GM19397 (cell line): ENCODE data around the gene SNRPD1.
"Not testable (repeated sequence)": the region's sequence is repeated elsewhere in the genome, so short reads cannot be mapped to it uniquely, and the experiment has no call there.

Experiments used
- ATAC-seq: cut with Tn5 transposase; IDR thresholded peaks from one replicate; pipeline ENCODE4 v1.9.1; 2021; ENCODE audit warnings: mild to moderate bottlenecking, moderate library complexity; ENCODE audit not compliant: unreplicated experiment

The SNRPD1 gene

DNA sequence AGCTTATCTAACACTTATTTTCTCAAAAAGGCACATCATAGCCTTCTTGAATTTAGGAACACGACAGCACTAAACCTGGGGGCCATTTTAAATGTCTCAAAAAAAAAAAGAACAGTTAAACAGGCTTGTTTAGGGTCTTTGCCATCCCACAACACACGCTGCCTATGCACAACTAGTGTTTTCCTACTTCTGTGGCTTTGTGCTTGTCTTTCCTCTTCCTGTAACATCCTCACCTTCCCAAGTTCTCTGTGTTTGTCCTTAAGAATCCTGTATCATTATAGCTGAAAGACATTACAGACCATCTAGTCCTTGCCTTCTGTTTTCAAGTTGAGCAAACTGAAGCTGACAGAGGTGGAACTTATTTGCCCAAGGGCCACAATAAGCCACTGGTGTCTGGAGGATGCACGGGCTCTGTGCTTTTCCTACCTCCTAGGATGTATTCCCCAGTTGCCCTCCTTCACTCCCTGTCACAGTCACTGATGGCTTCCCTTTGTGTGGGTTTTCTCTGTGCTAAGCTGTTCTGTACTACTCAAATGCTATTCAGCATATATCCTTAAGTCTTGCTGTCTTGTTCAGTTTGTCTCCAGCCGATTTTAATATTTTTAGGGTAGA lies 22.6 kb downstream of the SNRPD1 start:
- ATAC-seq = no peak

DNA sequence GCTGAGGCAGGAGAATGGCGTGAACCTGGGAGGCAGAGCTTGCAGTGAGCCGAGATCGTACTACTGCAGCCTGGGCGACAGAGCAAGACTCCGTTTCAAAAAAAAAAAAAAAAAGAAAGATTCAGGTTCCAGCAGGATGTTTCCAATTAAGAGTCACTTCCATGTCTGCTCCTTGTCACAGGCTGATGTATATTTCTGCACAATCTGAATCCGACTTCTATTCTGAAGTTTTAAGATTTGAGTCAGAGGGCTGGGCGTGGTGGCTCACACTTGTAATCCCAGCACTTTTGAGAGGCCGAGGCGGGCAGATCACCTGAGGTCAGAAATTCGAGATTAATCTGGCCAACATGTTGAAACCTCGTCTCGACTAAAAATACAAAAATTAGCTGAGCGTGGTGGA lies 24.7 kb downstream of the SNRPD1 start:
- no peak for ATAC-seq

DNA sequence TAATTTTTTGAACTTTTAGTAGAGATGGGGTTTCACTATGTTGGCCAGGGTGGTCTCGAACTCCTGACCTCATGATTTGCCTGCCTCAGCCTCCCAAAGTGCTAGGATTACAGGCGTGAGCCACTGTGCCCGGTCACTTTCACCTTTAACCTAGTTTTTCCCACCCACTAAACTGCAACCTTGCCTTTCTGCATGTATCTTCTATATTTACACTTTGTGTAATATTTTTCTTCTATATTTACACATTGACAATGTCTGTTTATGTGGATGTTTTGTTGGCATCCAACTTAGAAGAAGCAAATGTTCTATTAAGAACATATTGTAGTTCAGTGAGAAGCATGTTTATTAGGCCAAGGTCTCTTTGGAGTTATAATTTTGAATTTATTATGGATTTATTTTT lies 26.7 kb downstream of the SNRPD1 start:
- no peak for ATAC-seq

DNA sequence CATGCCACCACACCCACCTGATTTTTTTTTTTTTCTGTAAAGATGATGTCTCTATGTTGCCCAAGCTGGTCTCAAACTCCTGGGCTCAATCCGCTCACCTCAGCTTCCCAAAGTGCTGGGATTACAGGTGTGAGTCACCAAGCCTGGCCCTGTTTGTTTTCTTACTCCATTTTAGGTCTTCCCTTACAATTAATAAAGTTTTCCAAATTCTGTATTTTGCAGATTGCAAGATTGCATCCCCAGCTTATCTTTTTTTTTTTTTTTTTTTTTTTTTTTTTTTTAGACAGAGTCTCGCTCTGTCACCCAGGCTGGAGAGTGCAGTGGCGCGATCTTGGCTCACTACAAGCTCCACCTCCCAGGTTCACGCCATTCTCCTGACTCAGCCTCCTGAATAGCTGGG lies 28.3 kb downstream of the SNRPD1 start:
- ATAC-seq = not testable (repeated sequence)

DNA sequence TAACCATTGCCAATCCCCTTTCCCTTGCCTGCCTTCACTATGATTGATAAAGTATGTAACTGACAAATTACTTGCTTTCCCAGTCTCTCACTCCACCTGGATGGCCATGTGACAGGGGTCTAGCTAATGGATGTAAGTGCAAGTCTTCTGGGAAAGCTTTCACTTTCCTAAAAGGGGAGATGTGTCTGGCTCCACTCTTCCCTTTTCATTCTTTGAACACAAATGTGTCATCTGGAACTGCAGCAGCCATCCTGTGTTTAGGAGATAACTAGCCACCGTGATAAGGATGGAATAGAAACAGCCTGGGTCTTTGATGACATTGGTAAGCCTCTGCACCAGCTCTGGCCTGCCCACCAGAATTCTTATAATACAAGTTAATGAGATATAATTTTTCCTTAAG lies 38.2 kb downstream of the SNRPD1 start:
- ATAC-seq = no peak

DNA sequence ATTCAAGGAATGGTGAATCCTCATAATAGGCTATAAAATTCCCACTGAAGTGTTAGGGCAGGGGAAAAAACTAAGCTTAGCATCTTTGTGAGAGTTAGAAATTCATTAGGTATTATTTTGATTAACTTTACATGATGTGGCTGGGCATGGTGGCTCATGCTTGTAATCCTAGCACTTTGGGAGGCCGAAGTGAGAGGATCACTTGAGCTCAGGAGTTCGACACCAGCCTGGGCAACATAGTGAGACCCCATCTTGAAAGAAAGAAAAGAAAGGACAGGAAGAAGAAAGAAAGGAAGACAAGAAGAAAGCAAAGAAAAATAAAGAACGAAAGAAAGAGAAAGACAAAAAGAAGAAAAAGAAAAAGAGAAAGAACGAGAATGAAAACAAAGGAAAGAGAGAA lies 40.0 kb downstream of the SNRPD1 start:
- ATAC-seq = no peak

DNA sequence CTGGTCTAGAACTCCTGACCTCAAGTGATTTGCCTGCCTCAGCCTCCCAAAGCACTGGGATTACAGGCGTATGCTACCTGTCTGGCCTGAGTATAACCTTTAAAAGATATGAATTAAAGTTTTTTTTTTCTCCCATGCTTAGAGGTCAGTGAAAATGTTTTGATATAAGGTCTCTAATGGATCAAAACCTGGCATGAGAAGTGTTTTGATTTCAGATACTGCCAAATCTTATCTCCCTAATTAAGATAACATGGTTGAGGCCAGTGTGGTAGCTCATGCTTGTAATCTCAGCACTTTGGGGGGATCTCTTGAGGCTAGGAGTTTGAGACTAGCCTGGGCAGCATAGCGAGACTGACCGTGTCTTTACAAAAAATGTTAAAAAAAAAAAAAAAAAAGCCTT lies 41.2 kb downstream of the SNRPD1 start:
- ATAC-seq = no peak

DNA sequence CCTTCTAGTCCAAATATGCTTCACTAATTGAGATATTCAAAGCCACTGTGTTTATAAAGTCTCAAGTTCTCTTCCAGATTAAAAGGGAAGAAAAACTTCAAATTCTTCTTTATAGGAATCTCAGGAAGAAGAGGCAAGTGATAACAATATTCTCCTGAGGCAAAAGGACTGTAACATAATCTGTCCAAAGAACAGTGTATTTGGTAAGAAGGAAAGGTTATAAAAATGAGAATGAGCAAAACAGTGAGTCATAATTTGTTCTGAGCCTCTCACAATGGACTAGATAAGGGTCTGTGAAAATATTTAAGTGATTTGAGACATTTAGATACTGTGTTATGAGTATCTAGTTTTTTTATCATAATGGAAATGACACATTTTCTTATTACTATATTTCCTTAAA lies 44.3 kb downstream of the SNRPD1 start:
- ATAC-seq = no peak

DNA sequence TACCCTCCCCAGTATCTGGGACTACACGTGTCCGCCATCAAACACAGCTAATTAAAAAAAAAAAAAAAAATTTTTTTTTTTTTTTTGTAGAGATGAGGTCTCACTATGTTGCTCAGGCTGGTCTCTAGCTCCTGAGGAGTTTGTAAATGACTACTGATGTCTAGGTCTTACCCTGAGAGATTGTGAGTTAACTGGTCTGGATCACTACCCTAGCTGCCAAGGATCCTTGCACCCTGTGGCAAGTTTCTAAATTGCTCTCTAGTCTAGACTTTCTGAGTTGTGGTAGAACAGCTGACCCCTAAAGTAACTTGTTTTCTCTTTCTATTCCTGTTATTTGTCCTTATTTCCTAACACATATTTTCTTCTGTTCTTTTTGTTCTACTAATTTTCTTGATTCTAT lies 48.0 kb downstream of the SNRPD1 start:
- no peak for ATAC-seq

DNA sequence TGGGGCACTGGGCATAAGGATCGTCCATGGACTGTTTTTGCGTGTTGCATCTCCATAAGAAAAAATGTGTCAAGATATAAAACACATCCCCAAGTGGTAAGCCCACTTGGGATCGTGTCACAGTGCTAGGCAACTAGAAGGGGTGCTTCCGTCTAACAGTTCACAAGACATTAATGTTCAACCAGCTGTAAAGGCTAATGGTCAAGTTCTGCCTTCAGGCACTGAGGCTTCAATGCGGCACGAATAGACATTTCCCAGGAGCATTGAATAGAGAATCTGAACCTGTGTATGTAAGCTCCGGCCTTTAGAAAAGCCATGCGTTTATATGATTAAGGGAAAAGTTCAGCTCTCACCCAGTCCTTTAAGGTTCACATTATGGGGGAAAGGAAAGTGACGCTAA lies 50.5 kb downstream of the SNRPD1 start:
- ATAC-seq = no peak

DNA sequence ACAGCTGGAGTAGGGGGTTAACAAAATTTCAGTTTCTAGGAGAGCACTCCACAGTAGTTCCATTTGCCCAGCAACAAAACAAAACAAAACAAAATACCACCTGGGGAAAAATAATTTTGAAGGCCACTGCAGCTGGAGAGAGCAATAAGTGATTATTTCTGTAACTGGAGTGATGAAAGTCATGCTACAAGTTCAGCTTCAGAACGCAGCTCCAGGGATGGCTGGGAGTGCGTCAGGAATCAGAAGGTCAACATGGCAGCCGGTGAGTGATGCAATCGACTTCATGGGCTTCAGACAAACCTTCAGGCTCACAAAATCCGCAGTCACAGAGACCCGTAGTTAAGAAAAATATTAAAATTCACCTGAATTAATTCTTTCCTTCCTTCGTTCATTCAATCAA lies 51.5 kb downstream of the SNRPD1 start:
- ATAC-seq = no peak

DNA sequence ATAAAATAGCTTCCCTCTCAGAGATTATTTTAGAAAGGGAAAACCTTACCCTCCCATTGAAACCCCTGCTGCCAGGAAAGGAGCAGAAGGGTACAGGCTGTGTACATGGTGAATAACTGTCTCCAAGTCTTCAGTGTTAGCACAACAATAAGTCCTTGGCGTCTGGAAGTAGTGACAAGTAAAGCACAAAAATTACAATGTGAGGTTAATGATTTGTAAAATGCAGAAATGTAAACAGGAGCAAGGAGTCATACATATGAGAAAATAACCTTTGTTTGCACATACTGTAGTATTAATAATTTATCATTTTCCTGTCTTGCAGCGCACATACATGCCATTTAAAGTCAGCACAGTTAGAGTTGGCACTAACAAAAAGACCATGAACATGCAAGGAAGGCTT lies 52.0 kb downstream of the SNRPD1 start:
- ATAC-seq = no peak

DNA sequence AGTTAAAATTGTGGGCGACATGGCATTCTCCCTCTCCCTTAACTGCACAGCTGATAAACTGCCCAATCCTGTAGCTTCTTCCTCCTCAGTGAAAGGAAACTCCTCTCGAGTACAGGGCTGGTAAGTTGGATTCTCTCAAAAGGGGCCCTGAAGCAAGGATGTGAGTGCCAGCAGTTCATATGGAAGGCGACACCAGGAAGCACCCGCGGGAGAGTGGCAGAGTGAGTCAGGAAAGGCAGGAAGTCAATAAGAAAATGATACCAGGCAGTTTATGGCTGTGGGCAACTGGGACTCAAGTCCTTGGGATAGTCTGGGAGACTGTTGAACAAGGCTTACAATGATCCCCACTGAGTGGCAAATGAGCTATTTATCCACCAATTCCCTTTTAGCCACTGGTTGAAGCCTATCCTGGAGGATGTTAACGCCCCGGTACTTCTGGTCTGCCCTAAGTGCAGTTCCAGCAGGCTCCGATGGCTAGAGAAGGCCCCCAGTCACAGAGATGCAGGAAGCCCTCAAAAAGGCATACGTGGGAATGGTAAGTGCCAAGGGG lies 57.7 kb downstream of the SNRPD1 start:
- no peak for ATAC-seq

DNA sequence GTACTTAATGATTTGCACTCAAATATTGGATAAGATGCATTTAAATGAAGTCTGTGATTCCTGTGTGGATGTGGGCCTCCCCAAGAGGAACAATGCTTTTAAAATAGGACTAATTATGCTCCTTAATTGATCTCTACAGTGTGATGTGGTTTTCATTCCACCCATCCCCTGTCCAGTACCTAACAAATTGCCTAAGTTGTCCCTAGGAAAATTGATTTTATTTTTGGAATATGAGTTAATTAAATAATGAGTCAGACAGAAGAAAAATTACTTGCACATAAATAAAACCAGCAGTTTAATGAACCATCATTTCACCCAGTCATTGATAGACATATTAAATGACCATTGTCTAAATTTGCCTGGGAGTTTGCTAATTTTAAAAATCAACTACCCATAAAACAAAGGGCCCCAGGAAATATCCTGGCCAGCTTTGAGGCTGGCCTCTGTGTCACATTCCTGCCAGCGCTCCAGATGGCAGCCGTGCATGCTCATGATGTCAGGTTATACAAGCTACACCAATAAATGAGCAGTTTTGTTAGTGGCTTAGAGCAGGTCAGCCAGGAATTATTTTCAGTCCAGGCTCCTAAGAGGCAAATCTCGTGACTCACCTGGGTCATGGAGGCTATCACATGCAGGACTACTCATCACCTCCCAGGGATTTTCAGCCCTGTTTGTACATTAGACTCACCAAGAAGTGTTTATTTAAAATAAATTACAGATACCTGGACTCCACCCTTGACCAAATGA lies 60.6 kb downstream of the SNRPD1 start:
- no peak for ATAC-seq

DNA sequence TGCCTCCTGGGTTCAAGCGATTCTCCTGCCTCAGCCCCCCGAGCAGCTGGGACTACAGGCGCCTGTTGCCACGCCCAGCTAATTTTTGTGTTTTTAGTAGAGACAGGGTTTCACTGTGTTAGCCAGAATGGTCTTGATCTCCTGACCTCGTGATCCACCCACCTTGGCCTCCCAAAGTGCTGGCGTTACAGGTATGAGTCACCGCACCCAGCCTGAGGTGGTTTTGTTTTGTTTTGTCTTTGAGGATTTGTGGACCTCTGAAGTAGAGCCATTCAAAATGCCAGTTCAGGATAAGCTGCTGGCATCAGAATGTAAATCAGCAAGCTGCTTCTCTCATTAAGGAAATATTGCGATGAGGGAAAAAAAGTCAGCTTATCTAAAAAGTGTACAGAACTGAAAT lies 63.2 kb downstream of the SNRPD1 start:
- ATAC-seq = not testable (repeated sequence)

DNA sequence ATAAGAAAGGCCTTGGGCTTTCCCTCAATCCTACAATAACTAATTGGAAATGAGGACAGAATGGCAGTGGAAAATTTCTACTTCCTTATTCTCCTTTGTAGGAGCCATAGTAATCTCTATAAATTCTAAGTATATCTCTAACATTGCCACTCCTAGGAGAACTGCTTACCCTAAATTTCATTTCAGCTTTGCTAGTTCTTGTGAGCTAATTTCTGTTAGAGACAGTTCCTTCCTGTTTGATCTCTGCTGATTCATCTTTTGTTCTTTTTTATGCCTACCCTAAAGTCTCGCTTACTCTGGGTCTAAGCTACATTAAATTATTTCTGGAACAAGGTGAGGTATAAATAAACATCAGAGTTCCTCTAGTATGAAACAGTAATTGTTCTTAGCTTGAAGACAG lies 66.7 kb downstream of the SNRPD1 start:
- no peak for ATAC-seq

DNA sequence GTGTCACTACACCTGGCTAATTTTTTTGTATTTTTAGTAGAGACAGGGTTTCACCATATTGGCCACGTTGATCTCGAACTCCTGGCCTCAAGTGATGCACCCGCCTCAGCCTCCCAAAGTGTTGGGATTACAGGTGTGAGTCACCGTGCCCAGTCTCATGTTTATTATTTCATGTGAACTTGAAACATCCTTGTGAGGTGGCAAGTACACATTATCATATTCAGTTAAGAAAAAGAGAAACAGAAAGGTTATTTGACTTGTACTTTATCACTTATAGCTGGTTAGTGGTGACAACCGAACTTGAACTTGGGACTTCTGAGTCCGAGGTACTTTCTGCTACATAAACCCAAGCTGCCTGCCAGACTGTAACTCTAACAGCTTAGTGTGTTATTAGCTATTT lies 68.0 kb downstream of the SNRPD1 start:
- no peak for ATAC-seq

DNA sequence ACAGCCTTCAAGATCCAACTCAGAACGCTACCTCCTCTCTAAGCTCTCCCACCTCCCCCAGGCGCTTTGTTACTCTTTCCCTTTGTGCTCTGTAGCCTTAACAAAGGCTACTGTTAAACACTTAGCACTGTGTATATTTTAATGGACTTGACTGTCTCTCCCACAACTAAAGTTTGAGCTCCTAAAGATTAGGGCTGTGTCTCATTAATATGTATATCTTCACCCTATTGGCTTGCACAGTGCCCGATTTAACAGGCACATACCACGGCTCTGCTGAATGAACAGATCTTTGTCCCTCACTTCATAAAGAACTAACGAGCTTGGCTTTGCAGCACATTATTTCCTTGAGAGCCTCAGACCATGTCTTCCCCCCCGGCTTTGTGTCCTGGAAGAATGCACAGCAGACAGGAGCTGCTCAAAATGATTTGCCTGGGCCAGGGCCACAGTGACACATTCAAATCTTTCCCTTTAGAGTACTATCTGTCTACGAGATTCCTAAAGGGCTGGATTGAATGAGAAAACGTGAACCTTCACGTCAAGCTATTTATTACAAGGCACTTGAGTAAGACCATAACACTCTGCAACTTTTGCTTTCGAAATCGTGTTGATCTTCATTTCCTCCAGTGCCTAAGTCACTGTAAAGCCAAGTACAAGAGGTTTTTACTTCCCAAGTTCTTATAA lies 70.4 kb downstream of the SNRPD1 start:
- ATAC-seq = no peak
